Panc1 (cell line): ENCODE data around the gene ZNF582. TPM values are rescaled to one million over a fixed set of nuclear protein-coding genes. Genes with fewer than 3 reads are reported as not detected.

Experiments used
- ATAC-seq: fragments of 200-7000 bp; cut with Tn5 transposase; 2 replicates; pipeline ENCODE4 v1.9.1; 2020; ENCODE audit warnings: mild to moderate bottlenecking, moderate library complexity
- BruUV-seq: library from RNA; stranded (reverse); fragments of 400-500 nt; replicated peaks from 2 replicates; lab custom pipeline; 2021; lab: Mats Ljungman, UMichigan
- CTCF ChIA-PET: fragments of 300-600 bp; sonication (Branson Sonifier 250); formaldehyde crosslinking; loops from one replicate; lab custom pipeline; 2022; ENCODE audit warnings: antibody characterized with exemption; lab: Charles Lee
- POLR2A ChIA-PET: fragments of 300-600 bp; sonication (Branson Sonifier 250); formaldehyde crosslinking; loops from one replicate; lab custom pipeline; 2022; ENCODE audit warnings: antibody characterized with exemption; lab: Charles Lee
- DNase-seq: peaks from one replicate; pipeline ENCODE4 v3.0.0-alpha.2; 2010; ENCODE audit warnings: low read depth, low spot score
- H3K27ac ChIP-seq: 2 replicates; pipeline ENCODE4 v1.5.1; 2011; ENCODE audit warnings: mild to moderate bottlenecking, low read length, inconsistent platforms
- H3K27me3 ChIP-seq: fragments of 200-500 bp; sonication (Bioruptor generic); 2 replicates; pipeline ENCODE4 v1.6.0; 2014; ENCODE audit warnings: low read length, inconsistent platforms; ENCODE audit not compliant: control insufficient read depth, insufficient read depth
- H3K36me3 ChIP-seq: fragments of 200-500 bp; sonication (Bioruptor generic); 2 replicates; pipeline ENCODE4 v1.5.1; 2014; ENCODE audit warnings: inconsistent platforms, mild to moderate bottlenecking, low read length, moderate library complexity; ENCODE audit not compliant: control insufficient read depth, insufficient read depth
- H3K4me1 ChIP-seq: 2 replicates; pipeline ENCODE4 v1.5.1; 2011; ENCODE audit warnings: inconsistent platforms, mild to moderate bottlenecking, low read length, moderate library complexity; ENCODE audit not compliant: control insufficient read depth, insufficient read depth
- H3K4me3 ChIP-seq, 2 experiments: 2 replicates each; pipeline ENCODE4 v1.5.1; 2011 to 2012; ENCODE audit warnings: low read depth in 2 of 2, low read length in 2 of 2, mild to moderate bottlenecking in 2 of 2, inconsistent platforms in 1 of 2, moderate library complexity in 1 of 2
- H3K9me3 ChIP-seq: fragments of 200-500 bp; sonication (Bioruptor generic); 2 replicates; pipeline ENCODE4 v1.5.1; 2014; ENCODE audit warnings: low read depth, mild to moderate bottlenecking, inconsistent platforms, low read length, moderate library complexity; ENCODE audit not compliant: control insufficient read depth, insufficient read depth
- POLR2AphosphoS5 ChIP-seq: IDR thresholded peaks from 2 replicates; pipeline ENCODE4 v1.6.1; 2012; ENCODE audit warnings: mild to moderate bottlenecking, low read depth, low read length, moderate library complexity
- SIN3A ChIP-seq: IDR thresholded peaks from 2 replicates; pipeline ENCODE4 v1.6.1; 2012; ENCODE audit warnings: low read depth, mild to moderate bottlenecking, low read length, moderate library complexity, borderline replicate concordance; ENCODE audit not compliant: insufficient read depth
- TCF7L2 ChIP-seq: IDR thresholded peaks from 2 replicates; pipeline ENCODE4 v1.6.1; 2011; ENCODE audit warnings: mild to moderate bottlenecking, low read depth, low read length, inconsistent platforms
- in situ Hi-C: cut with HindIII; loops from 2 replicates; pipeline ENCODE4 v1.10.0; 2016; ENCODE audit warnings: low sequenced_read_pairs, low pct_unique_long_range_greater_than_20kb
- intact Hi-C: fragments of 100-400 bp; cut with micrococcal nuclease; formaldehyde crosslinking; loops from one replicate; pipeline ENCODE4 v1.10.0; 2022; ENCODE audit not compliant: unreplicated experiment
- total RNA-seq: library from RNA; stranded (reverse); gene quantifications from one replicate; pipeline ENCODE4 v1.2.1, GENCODE V29; 2021; ENCODE audit not compliant: unreplicated experiment
- TF ChIP-seq, protein P1 (sequence below): fragments of 450-650 bp; IDR thresholded peaks from 2 replicates; pipeline ENCODE4 v1.5.1; 2017; ENCODE audit warnings: mild to moderate bottlenecking
- TF ChIP-seq, protein P2 (sequence below), 2 experiments: IDR thresholded peaks; 2 replicates each; pipeline ENCODE4 v1.6.1; 2011 to 2012; ENCODE audit warnings: low read depth in 2 of 2, control low read depth in 1 of 2, low read length in 1 of 2, mild to moderate bottlenecking in 1 of 2, moderate library complexity in 1 of 2; ENCODE audit not compliant: insufficient read depth in 1 of 2

ZNF582 gene
- total RNA-seq, 1 experiment from 2014 or later: 2.0 TPM

- ATAC-seq (no peak), DNase-seq (no peak)
Observed at GRCh38 chr19:56356944-56357343, 36.4 kb downstream of the ZNF582 start.

GRCh38 chr19:56355517-56355916 lies 37.8 kb downstream of the ZNF582 start:
- Histone ChIP-seq H3K36me3 (no peaks in the 10 kb centered on the region), H3K4me3 (no peak overlapping the region), H3K27ac (no peak overlapping the region), H3K27me3 (no peaks in the 10 kb centered on the region), H3K4me1 (no peaks in the 10 kb centered on the region), H3K9me3 (no peaks in the 10 kb centered on the region)
- no TSS peak for BruUV-seq
- CTCF ChIA-PET: no interaction called here
- intact Hi-C loops (no loop called here), in situ Hi-C loops (no loop called here)
- no peak for DNase-seq
- TF ChIP-seq, protein P1, sequence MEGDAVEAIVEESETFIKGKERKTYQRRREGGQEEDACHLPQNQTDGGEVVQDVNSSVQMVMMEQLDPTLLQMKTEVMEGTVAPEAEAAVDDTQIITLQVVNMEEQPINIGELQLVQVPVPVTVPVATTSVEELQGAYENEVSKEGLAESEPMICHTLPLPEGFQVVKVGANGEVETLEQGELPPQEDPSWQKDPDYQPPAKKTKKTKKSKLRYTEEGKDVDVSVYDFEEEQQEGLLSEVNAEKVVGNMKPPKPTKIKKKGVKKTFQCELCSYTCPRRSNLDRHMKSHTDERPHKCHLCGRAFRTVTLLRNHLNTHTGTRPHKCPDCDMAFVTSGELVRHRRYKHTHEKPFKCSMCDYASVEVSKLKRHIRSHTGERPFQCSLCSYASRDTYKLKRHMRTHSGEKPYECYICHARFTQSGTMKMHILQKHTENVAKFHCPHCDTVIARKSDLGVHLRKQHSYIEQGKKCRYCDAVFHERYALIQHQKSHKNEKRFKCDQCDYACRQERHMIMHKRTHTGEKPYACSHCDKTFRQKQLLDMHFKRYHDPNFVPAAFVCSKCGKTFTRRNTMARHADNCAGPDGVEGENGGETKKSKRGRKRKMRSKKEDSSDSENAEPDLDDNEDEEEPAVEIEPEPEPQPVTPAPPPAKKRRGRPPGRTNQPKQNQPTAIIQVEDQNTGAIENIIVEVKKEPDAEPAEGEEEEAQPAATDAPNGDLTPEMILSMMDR: no peak
- no peak for TF ChIP-seq TCF7L2
- TF ChIP-seq, protein P2, sequence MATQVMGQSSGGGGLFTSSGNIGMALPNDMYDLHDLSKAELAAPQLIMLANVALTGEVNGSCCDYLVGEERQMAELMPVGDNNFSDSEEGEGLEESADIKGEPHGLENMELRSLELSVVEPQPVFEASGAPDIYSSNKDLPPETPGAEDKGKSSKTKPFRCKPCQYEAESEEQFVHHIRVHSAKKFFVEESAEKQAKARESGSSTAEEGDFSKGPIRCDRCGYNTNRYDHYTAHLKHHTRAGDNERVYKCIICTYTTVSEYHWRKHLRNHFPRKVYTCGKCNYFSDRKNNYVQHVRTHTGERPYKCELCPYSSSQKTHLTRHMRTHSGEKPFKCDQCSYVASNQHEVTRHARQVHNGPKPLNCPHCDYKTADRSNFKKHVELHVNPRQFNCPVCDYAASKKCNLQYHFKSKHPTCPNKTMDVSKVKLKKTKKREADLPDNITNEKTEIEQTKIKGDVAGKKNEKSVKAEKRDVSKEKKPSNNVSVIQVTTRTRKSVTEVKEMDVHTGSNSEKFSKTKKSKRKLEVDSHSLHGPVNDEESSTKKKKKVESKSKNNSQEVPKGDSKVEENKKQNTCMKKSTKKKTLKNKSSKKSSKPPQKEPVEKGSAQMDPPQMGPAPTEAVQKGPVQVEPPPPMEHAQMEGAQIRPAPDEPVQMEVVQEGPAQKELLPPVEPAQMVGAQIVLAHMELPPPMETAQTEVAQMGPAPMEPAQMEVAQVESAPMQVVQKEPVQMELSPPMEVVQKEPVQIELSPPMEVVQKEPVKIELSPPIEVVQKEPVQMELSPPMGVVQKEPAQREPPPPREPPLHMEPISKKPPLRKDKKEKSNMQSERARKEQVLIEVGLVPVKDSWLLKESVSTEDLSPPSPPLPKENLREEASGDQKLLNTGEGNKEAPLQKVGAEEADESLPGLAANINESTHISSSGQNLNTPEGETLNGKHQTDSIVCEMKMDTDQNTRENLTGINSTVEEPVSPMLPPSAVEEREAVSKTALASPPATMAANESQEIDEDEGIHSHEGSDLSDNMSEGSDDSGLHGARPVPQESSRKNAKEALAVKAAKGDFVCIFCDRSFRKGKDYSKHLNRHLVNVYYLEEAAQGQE (IDR thresholded peaks at IDR 0.05; ENCODE audit: insufficient read depth in 1 of 2, low read depth in 2 of 2, low read length in 1 of 2): no peak
- POLR2A ChIA-PET: interaction anchor here (1.0 kb wide), 1 partner anchor 41 kb away, joined by 5 read pairs; the partner anchor contains the start of gene ZSCAN5A
- no peak for ATAC-seq

More at GRCh38 chr19:56356944-56357343, 36.4 kb downstream of the ZNF582 start:
- intact Hi-C loops (no loop called here), in situ Hi-C loops (no loop called here)
- H3K4me3 ChIP-seq: no peak overlapping the region
- no peaks in the 10 kb centered on the region for H3K27me3 ChIP-seq
- H3K9me3 ChIP-seq: no peaks in the 10 kb centered on the region
- no TSS peak for BruUV-seq
- H3K27ac ChIP-seq: no peak overlapping the region
- CTCF ChIA-PET: no interaction called here
- H3K36me3 ChIP-seq: no peaks in the 10 kb centered on the region
- no peaks in the 10 kb centered on the region for H3K4me1 ChIP-seq
- POLR2A ChIA-PET: no interaction called here
- TF ChIP-seq, protein P1: no peak
- TF ChIP-seq TCF7L2 (no peak), SIN3A (no peak), POLR2AphosphoS5 (no peak)
- TF ChIP-seq, protein P2 (IDR thresholded peaks at IDR 0.05; ENCODE audit: insufficient read depth in 1 of 2, low read depth in 2 of 2, low read length in 1 of 2): no peak
